Measurements from ENCODE around the gene MAP7D3.
A peak's percentile ranks its signal among the peaks of the same experiment; 100 is the strongest.

DNA sequence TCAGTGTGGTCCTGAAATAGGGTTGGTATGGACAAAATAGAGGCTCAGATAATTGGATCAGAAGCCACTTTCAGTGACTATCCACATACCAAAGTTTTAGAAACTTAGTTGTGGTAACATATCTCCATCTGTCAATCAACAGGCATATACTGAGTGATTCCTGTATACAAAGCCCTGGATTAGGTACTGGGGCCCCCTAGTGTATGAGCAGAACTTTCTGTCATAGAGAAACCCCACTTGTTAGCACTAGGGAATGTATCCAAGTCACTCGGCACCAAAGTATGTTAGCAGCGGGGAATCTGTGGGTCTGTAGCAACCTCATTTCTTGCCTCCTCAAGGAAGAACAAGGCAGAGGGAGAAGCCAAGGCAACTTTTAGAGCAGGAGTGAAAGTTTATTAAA is 50.7 kb downstream of the MAP7D3 start:
- TF ChIP-seq CTCF (IDR thresholded peaks at IDR 0.05): peak; percentile 17 to 33 (median 31)
- no peak for TF ChIP-seq POLR2A (IDR thresholded peaks at IDR 0.05; ENCODE audit: low read depth)
- TF ChIP-seq POLR2AphosphoS5 (IDR thresholded peaks at IDR 0.05): peak in 1 of 2 donors; percentile 56
- TF ChIP-seq EP300 (IDR thresholded peaks at IDR 0.05): no peak

Measured in esophagus muscularis mucosa (tissue), 4 donors.